Sigmoid colon (tissue), 7 donors: ENCODE measurements around the gene MARCHF9. TPM values are rescaled to one million over a fixed set of nuclear protein-coding genes. Genes with fewer than 3 reads are reported as not detected.

ENCODE experiments used
- DNase-seq: peaks from one replicate; pipeline ENCODE4 v3.0.0-alpha.2; 2019
- H3K27ac ChIP-seq, 4 donors: fragments of 200-600 bp; sonication (generic); one replicate each; pipeline ENCODE4 v1.5.1; 2016 to 2019; ENCODE audit warnings: mild to moderate bottlenecking in 1 of 4
- H3K27me3 ChIP-seq, 3 donors: fragments of 200-600 bp; sonication (generic); one replicate each; pipeline ENCODE4 v1.5.1; 2019; ENCODE audit warnings: mild to moderate bottlenecking in 1 of 3
- H3K36me3 ChIP-seq, 4 donors: fragments of 200-600 bp; sonication (generic); one replicate each; pipeline ENCODE4 v1.5.1; 2016 to 2019
- H3K4me1 ChIP-seq, 4 donors: fragments of 200-600 bp; sonication (generic); one replicate each; pipeline ENCODE4 v1.5.1; 2017 to 2019
- H3K4me3 ChIP-seq, 4 donors: fragments of 200-600 bp; sonication (generic); one replicate each; pipeline ENCODE4 v1.5.1; 2017 to 2019; ENCODE audit warnings: mild to moderate bottlenecking in 2 of 4, moderate library complexity in 1 of 4
- H3K9me3 ChIP-seq, 4 donors: fragments of 200-600 bp in 3 of 4; sonication (generic) in 3 of 4; one replicate each; pipeline versions ENCODE4 v1.5.1 to v1.6.1; 2013 to 2019
- EP300 ChIP-seq, 4 donors: sonication (generic); formaldehyde crosslinking; IDR thresholded peaks; one replicate each; pipeline ENCODE4 v1.6.1; 2017; ENCODE audit warnings: antibody characterized with exemption in 4 of 4
- POLR2A ChIP-seq, 2 donors: fragments of 450-650 bp; IDR thresholded peaks; one replicate each; pipeline ENCODE4 v1.6.1; 2016; ENCODE audit warnings: antibody characterized with exemption in 2 of 2, mild to moderate bottlenecking in 2 of 2, moderate library complexity in 2 of 2
- POLR2AphosphoS5 ChIP-seq, 4 donors: sonication (generic); formaldehyde crosslinking; IDR thresholded peaks; one replicate each; pipeline ENCODE4 v1.6.1; 2017; ENCODE audit warnings: antibody characterized with exemption in 4 of 4
- WGBS, 2 donors: extraction: QIAGEN DNeasy Blood & Tissue Kit; methylation state at CpG; one replicate each; pipeline ENCODE4 v1.1.7; 2013; 5-methylcytosine and 5-hydroxymethylcytosine counted together
- intact Hi-C: fragments of 100-400 bp; cut with DNase I; formaldehyde crosslinking; loops from one replicate; pipeline ENCODE4 v1.15.1; 2023
- polyA plus RNA-seq, 3 donors: library from polyadenylated mRNA; stranded (reverse); fragments of 200-250 nt; gene quantifications; one replicate each; pipeline ENCODE4 v1.2.3, GENCODE V29; 2013
- total RNA-seq, 4 donors: library from RNA; depleted of rRNA; stranded (reverse); fragments of >200 nt; gene quantifications; one replicate each; pipeline ENCODE4 v1.1.0, GENCODE V29; 2016
- TF ChIP-seq, protein P1 (sequence below), 4 experiments: fragments of 450-650 bp in 3 of 4; fragments of 200-600 bp in 1 of 4; IDR thresholded peaks; one replicate each; pipeline ENCODE4 v1.5.1; 2016 to 2019; ENCODE audit warnings: antibody characterized with exemption in 4 of 4, mild to moderate bottlenecking in 3 of 4, moderate library complexity in 2 of 4
- donor health status: healthy with polysubstance abuse.
- donor health status: Bipolar disorder and iron deficiency.
- donor health status: healthy.

Gene MARCHF9
- total and polyA plus RNA-seq, 7 donors: 5.5 to 14.9 (median 7.9) TPM

- Histone ChIP-seq H3K4me3 (no peak overlapping the region), H3K36me3 (peaks cover 29 to 81% (median 58%) of the 10 kb centered on the region in 4 donors), H3K4me1 (no peaks in the 10 kb centered on the region), H3K27ac (no peak overlapping the region), H3K27me3 (no peaks in the 10 kb centered on the region), H3K9me3 (no peaks in the 10 kb centered on the region)
- TF ChIP-seq POLR2AphosphoS5 (IDR thresholded peaks at IDR 0.05) (no peak), EP300 (IDR thresholded peaks at IDR 0.05) (no peak), POLR2A (IDR thresholded peaks at IDR 0.05) (no peak)
- TF ChIP-seq, protein P1, sequence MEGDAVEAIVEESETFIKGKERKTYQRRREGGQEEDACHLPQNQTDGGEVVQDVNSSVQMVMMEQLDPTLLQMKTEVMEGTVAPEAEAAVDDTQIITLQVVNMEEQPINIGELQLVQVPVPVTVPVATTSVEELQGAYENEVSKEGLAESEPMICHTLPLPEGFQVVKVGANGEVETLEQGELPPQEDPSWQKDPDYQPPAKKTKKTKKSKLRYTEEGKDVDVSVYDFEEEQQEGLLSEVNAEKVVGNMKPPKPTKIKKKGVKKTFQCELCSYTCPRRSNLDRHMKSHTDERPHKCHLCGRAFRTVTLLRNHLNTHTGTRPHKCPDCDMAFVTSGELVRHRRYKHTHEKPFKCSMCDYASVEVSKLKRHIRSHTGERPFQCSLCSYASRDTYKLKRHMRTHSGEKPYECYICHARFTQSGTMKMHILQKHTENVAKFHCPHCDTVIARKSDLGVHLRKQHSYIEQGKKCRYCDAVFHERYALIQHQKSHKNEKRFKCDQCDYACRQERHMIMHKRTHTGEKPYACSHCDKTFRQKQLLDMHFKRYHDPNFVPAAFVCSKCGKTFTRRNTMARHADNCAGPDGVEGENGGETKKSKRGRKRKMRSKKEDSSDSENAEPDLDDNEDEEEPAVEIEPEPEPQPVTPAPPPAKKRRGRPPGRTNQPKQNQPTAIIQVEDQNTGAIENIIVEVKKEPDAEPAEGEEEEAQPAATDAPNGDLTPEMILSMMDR (IDR thresholded peaks at IDR 0.05): no peak
- intact Hi-C loops: no loop called here
- DNase-seq: no peak
- WGBS, 2 donors: 93 to 96% methylated on average over 12 of the region's 12 CpGs
These were observed 39.1 kb upstream of the MARCHF9 start for GRCh38 chr12:57715786-57716185.

DNA sequence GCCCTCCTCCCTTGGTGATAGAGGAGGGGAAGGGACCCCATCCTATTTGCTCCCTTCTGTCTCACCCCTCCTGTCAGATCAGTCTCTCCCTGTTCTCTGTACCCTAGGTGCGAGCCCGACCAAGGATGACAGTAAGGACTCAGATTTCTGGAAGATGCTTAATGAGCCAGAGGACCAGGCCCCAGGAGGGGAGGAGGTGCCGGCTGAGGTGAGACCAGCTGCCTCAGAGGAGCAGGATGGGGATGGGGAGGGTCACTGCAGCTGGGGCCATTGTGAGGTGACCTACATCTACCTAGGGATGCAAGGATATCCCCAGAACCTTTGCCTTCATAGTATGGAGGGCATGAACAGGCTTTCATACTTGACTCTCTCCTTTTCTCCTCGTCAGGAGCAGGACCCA lies 38.6 kb upstream of the MARCHF9 start:
- DNase-seq: no peak
- H3K27ac ChIP-seq: no peak overlapping the region
- no peaks in the 10 kb centered on the region for H3K27me3 ChIP-seq
- intact Hi-C loops: no loop called here
- H3K4me1 ChIP-seq: no peaks in the 10 kb centered on the region
- H3K9me3 ChIP-seq: no peaks in the 10 kb centered on the region
- H3K36me3 ChIP-seq: peaks cover 29 to 87% (median 61%) of the 10 kb centered on the region in 4 donors
- no peak for TF ChIP-seq POLR2A (IDR thresholded peaks at IDR 0.05)
- TF ChIP-seq POLR2AphosphoS5 (IDR thresholded peaks at IDR 0.05): no peak
- TF ChIP-seq, protein P1 (IDR thresholded peaks at IDR 0.05): no peak
- no peak for TF ChIP-seq EP300 (IDR thresholded peaks at IDR 0.05)
- 96 to 98% methylated on average over 4 of the region's 4 CpGs for WGBS, 2 donors
- no peak overlapping the region for H3K4me3 ChIP-seq

DNA sequence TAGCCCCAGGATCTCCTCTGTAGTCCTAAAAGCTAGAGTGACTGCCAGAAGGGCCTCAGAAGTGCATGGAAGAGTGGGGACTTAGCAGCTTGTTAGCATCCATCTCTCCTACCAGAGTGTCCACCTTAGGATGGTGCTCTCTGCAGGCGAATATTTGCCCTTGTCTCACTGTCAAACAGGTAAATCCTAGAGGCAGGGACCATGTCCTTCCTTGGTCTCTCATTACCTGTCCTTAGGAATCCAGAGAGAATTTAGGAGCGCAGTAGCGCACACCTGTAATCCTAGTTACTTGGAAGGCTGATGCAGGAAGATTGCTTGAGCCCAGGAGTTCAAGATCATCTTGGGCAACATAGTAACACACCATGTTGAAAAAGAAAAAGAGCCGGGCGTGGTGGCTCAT lies 37.8 kb upstream of the MARCHF9 start:
- Histone ChIP-seq H3K4me3 (no peak overlapping the region), H3K27ac (no peak overlapping the region), H3K4me1 (no peaks in the 10 kb centered on the region), H3K27me3 (no peaks in the 10 kb centered on the region), H3K36me3 (peaks cover 29 to 92% (median 61%) of the 10 kb centered on the region in 4 donors), H3K9me3 (no peaks in the 10 kb centered on the region)
- TF ChIP-seq POLR2A (IDR thresholded peaks at IDR 0.05) (no peak), POLR2AphosphoS5 (IDR thresholded peaks at IDR 0.05) (no peak), EP300 (IDR thresholded peaks at IDR 0.05) (no peak)
- TF ChIP-seq, protein P1 (IDR thresholded peaks at IDR 0.05): no peak
- no peak for DNase-seq
- 97 to 98% methylated on average over 5 of the region's 5 CpGs for WGBS, 2 donors
- intact Hi-C loops: no loop called here

- H3K27me3 ChIP-seq: no peaks in the 10 kb centered on the region
These were observed 36.9 kb upstream of the MARCHF9 start for GRCh38 chr12:57717846-57718640.

More at GRCh38 chr12:57717846-57718640, 36.9 kb upstream of the MARCHF9 start:
- Histone ChIP-seq H3K9me3 (no peaks in the 10 kb centered on the region), H3K4me1 (no peaks in the 10 kb centered on the region), H3K36me3 (peaks cover 29 to 88% (median 58%) of the 10 kb centered on the region in 4 donors), H3K27ac (no peak overlapping the region), H3K4me3 (no peak overlapping the region)
- TF ChIP-seq POLR2AphosphoS5 (IDR thresholded peaks at IDR 0.05): no peak
- no peak for TF ChIP-seq POLR2A (IDR thresholded peaks at IDR 0.05)
- TF ChIP-seq, protein P1 (IDR thresholded peaks at IDR 0.05): no peak
- no peak for TF ChIP-seq EP300 (IDR thresholded peaks at IDR 0.05)
- WGBS, 2 donors: 97% methylated on average over 22 of the region's 22 CpGs
- DNase-seq: no peak
- intact Hi-C loops: no loop called here
